ENCODE results near the gene CRACR2B.

Gene CRACR2B

DNA sequence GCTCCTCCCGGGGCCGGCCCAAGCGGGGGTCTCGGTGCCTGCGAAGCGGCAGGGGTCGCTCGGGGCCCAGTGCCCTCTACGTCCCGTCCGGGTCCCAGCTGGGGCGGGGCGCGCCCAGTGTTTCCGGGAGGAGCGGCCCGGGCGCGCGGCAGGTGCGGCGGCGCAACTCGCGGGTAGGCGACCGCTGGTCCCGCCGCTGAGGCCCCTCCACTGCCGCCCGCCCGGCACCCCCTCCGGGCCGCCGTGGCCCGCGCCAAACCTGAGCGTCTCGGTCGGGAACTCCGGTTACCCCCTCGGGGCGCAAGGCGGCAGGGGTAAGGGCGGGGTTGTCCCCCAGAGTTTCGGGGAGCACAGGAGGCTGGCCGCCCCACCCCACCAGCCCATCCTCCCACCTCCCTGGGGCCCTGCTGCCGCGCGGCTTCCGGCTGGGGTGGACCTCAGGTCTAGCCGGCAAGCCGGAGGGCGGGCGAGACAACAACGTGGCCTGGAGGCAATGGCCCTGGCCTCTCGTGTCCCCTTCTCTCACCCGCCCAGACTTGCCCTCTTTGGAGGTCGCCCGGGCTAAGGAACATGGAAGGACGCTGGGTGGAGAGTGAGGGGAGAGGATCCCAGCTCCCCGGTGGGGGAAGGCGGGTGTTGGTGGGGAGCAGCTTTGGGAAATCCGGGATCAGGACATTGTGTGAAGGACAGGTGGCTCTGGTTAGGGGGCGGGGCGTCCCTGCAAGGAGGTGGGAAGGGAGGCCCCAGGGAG, 398 bp upstream of the CRACR2B start:
- no peak for DNase-seq

GRCh38 chr11:828506-829175, 922 bp downstream of the CRACR2B start:
- no peak for DNase-seq

DNA sequence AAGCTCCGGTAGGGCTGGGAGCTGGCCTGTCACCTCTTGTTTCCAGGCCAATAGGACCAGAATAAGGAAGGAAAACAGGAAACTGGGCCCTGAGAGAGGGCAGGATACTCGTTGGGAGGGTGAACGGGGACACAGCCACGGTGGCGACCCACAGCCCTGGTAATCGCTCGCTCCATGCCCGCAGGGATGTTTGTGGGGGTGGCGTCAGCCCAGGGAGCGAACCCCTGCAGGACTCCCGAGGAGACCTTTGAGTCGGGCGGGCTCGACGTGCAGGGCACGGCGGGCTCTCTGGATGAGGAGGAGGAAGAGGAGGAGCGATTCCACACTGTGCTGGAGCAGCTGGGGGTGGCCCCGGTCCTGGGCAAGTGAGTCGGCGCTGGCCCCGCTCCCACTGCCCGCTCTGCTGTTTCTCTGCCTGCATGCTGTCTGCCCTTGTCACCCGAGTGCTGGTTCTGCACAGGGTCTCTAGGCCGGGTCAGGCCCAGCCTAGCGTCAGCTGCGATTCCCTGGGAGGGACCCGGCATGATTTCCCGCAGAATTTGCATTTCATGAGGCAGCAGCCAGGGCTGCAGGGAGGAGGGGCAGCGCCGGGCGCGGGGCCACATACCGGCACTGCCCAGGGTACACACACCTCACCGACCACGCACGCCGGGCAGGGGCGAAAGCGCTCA, 1.6 kb downstream of the CRACR2B start:
- DNase-seq = no peak

DNA sequence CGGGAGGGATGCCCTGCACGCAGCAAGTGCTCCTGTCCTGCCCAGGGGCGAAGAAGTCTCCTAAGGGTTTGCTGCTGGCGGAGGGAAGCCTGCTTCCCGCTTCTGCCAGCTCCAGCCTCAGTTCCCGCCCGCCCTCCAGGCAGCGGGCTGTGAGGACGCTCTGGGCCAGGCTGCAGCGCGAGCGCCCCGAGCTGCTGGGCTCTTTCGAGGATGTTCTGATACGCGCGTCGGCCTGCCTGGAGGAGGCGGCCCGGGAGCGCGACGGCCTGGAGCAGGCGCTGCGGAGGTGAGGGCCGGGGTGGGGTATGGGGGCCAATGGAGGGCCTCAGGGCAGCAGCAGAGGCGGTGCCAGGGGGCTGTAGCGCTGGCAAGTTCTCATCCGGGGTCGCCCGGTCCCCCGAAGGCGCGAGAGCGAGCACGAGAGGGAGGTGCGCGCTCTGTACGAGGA, 2.2 kb downstream of the CRACR2B start:
- no peak for DNase-seq

DNA sequence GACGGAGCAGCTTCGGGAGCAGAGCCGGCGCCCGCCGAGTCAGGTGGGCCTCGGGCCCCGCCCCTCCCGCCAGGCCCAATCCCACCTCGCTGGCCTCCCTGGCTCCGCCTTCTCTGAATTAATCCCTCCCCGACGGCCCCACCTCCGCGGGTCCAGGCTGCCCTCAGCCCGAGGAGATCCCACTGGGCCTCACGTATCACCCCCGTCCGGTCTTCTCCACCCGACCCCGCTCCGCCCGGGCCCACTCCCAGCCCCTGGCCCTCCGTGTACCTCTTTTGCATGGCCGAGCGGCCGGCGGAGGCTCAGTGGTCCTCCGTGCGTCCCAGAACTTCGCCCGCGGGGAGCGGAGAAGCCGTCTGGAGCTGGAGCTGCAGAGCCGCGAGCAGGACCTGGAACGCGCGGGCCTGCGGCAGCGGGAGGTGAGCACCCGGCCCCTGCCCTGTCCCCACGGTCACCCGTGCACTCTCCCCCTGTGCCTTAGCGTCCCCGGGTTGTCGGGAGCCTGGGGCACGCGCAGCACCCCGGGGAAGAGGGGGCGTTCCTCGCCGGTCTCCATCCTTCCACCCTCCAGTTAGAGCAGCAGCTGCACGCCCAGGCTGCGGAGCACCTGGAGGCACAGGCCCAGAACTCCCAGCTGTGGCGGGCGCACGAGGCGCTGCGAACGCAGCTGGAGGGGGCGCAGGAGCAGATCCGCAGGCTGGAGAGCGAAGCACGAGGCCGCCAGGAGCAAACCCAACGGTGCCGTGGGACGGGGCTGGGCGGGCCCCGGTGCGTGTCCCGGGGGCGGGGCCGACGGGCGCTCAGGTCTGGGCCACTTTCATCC, 2.8 kb downstream of the CRACR2B start:
- no peak for DNase-seq

DNA sequence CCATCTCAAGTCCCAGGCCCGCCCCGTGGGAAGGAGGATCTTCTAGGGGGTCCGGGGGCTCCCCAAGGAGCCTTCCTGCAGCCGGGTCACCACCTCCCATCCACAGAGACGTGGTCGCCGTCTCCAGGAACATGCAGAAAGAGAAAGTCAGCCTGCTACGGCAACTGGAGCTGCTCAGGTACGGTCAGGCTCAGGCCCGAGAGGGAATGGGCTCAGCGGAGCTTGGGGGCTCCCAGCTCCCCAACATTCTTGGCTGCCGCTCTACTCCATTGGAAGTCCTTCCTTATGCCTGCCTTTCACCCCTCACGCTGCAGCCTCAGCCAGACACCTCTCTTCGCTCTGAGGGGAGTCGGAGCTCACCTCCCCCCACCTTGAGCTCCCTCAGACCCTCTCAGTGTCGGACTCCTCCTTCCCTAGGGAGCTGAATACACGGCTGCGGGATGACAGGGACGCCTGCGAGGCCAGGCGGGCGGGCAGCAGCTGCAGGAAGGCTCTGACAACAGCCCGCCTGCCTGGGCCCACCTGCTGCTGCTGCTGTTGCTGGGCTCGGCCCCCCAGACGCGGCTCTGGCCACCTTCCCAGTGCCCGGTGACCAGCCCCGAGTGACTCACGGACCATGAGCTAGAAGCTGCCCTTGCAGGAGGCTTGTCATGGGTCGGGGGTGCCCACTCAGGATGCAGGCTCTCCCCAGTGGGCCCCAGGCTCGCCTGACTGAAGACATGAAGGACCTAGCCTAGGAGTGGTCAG, 3.6 kb downstream of the CRACR2B start:
- no peak for DNase-seq

DNA sequence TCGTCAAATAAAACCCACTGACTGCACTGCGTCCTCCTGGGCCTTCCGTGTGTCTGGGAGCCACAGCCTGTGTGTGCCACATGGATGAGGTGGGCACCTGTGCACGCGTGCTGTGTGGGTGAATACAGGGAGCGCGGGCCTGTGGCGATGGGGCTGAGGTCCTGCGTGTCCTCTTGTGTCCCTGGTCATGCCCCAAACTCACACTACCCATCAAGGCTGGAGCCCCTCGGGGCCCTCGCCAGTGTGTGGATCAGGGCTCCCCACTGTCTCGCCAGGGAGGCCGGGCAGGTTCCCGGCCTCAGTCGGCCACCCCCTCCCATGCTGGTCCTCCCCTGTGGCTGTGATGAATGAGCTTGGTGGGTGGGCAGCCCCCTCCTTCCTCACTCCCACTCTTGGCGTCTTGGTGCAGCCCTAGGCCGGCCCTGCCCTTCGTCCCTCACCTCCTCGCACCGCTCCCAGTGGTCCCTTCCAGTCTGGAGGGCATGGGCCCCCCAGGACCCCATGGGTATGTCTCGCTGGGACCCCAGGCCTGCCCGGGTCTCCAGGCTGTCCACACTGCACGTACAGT, 4.3 kb downstream of the CRACR2B start:
- no peak for DNase-seq

DNA sequence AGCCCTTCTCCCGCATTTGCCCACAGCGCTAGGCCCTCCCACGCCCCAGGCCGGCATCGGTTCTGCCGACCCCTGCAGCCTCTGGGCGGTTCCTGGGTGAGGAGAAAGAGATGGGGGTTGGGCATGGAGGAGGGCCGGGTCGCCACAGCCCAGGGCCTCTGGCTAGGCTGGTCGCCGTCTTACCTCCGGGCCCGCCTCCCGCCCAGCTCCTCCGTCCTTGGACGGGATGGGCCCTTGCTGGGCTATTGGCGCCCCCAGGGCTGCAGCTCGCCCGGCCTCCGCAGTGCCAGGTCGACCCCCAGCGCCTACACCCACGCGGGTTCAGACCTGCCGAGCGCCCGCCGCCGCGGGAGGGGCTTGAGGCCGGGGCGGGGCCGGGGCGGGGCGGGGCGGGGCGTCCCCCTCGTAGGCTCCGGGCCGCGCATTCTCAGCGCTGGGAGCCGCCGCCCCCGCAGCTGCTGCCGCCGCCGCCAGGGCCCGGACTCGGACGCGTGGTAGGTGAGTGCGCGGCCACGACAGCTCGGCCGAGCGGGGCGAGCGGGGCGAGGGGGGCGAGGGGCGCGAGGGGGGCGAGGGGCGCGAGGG, 4.9 kb downstream of the CRACR2B start, which contains the start of gene CD151:
Gene CD151, plus strand, starts transcription at position 424 of the 585 bp plus-strand sequence. CDS start 3,118 bp downstream, outside the sequence.
- no peak for DNase-seq

DNA sequence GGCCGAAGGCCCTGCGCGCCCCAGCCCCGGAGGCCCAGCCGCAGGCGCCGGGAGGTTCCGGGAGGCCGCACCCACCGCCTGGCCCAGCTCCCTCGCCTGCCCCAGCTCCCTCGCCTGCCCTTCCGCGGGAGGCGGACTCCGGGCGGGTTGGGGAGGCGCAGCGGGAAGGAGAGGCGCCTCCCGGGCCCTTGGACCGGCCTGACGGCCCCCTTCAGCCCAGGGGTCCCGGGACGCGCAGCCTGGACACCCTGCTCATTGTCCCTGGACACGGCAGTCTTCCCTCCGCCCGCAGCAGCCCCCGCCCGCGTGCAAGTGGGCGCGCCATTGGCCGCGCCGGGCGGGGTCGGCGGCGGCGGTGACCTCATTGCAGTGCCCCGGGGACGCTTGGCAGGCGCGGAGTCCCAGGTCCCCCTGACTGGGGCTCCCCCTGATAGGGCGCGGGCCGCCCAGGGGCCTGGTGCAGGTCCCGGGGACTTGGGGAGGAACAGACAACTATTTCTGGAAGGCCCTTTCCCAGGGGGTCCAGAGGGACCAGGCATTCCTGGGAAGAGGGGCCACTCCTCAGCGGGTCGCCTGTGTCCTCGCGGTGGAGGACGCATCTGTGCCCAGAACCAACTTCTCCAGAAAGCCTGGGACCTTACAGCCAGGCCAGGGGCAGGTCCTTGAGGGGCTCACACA, 5.5 kb downstream of the CRACR2B start:
- DNase-seq = no peak

- DNase-seq = no peak
These were observed 6.2 kb downstream of the CRACR2B start for GRCh38 chr11:833849-834311.

- no peak for DNase-seq
These were observed 6.9 kb downstream of the CRACR2B start for GRCh38 chr11:834371-835316.

GRCh38 chr11:836274-836673, 8.6 kb downstream of the CRACR2B start:
- DNase-seq = no peak

DNA sequence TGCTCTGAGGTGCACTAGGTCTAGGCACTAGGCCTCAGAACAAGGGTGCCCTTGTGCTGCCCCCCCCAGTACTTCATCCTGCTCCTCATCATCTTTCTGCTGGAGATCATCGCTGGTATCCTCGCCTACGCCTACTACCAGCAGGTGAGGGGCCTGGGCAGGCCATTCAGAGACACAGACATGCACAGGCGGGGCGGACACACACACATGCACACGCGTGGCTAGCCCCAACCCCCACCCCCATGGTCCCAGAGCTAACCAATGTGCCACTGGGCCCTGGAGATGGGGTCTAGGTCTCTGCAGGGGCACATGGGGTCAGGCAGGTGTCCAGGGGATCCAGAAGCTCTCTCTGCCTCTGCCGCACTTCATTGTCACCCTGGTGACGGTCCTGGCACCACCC, 9.0 kb downstream of the CRACR2B start:
- no peak for DNase-seq

DNA sequence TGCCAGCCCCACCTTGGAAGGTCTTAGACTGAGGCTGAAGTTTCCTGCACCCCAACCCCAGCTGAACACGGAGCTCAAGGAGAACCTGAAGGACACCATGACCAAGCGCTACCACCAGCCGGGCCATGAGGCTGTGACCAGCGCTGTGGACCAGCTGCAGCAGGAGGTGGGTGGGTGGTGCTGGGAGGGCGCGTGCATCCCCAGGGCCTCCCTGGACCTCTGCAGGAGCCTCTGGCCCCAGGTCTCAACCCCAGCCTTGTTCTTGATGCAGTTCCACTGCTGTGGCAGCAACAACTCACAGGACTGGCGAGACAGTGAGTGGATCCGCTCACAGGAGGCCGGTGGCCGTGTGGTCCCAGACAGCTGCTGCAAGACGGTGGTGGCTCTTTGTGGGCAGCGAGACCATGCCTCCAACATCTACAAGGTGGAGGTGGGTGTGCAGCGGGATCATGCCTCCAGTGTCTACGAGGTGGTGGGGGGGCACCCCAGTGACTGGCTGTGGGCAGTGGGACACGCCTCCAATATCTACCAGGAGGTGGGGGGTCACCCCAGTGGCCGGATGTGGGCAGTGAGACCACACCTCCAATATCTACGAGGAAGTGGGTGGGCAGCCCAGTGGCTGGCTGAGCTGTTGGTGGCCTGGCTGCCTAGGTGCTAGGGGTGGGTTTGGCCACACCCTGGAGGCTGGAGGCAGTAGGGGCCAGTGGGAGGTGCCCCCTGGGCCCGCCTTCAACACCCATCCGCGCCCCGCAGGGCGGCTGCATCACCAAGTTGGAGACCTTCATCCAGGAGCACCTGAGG, 9.7 kb downstream of the CRACR2B start:
- no peak for DNase-seq

DNA sequence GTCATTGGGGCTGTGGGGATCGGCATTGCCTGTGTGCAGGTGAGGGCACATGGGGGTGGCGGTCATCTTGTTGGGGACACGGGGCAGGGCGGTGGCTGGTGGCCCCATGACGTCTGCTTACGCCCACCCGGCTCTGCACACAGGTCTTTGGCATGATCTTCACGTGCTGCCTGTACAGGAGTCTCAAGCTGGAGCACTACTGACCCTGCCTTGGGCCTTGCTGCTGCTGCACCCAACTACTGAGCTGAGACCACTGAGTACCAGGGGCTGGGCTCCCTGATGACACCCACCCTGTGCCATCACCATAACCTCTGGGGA, 10.2 kb downstream of the CRACR2B start:
- DNase-seq = no peak

- DNase-seq = no peak
These were observed 10.9 kb downstream of the CRACR2B start for GRCh38 chr11:838441-839279.

- DNase-seq = no peak
These were observed 11.5 kb downstream of the CRACR2B start for GRCh38 chr11:839280-839623.
